ENCODE data around the gene ZFP92.

DNA sequence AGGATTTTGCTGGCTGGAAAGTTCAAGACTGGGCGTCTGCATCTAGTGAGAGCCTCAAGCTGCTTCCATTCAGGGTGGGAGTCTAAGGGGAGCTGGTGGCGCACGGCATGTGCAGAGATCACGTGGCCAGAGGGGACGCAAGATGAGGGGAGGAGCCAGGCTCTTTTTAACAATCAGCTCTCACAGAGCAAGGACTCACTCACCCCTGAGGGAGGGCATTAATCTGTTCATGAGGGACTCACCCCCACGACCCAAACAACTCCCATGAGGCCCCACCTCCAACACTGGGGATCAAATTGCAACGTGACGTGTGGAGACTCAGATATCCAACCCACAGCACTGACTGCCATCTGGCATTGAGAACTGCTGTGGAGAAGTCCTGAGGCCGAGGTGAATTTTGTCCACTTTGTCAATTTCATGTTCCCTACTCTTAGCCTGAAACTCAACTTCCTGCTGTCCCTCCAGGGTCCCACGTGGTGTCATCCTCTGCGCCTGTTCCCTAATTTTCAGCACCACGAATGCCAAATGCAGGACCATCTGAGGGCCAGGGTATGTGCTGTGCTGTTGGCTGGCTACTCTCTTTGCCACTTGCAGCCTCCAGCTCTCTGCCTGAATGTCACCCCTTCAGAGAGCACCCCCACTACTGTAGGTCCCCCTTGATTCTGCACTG, 5.6 kb downstream of the ZFP92 start:
- TF ChIP-seq, protein P1, sequence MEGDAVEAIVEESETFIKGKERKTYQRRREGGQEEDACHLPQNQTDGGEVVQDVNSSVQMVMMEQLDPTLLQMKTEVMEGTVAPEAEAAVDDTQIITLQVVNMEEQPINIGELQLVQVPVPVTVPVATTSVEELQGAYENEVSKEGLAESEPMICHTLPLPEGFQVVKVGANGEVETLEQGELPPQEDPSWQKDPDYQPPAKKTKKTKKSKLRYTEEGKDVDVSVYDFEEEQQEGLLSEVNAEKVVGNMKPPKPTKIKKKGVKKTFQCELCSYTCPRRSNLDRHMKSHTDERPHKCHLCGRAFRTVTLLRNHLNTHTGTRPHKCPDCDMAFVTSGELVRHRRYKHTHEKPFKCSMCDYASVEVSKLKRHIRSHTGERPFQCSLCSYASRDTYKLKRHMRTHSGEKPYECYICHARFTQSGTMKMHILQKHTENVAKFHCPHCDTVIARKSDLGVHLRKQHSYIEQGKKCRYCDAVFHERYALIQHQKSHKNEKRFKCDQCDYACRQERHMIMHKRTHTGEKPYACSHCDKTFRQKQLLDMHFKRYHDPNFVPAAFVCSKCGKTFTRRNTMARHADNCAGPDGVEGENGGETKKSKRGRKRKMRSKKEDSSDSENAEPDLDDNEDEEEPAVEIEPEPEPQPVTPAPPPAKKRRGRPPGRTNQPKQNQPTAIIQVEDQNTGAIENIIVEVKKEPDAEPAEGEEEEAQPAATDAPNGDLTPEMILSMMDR (IDR thresholded peaks at IDR 0.05; ENCODE audit: insufficient read depth, low read length, poor library complexity, severe bottlenecking), result no peak
- TF ChIP-seq EZH2phosphoT487 (conservative IDR thresholded peaks at IDR 0.05; ENCODE audit: low read length), result no peak

All from SU-DHL-6 (cell line).